Measurements from ENCODE around the gene BTN2A1.

Gene BTN2A1

DNA sequence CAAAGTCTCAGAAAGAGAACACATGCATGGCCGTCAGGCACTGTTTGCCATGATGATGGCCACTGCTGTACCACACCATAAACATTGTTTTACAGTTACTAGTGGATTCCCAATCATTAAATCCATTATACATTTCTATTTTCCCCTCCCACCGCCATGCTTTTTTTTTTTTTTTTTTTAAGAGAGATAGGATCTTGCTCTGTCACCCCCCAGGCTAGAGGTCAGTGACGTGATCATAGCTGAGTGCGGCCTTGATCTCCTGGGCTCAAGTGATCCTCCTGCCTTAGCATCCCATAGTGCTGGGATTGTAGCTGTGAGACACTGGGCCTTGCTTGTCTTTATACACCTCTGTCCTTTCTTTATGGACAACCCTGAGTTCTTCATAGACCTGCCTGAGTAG, 21.7 kb upstream of the BTN2A1 start:
- H3K4me2 ChIP-seq (ENCODE audit: low read length), result no peak overlapping the region
- H3K36me3 ChIP-seq (ENCODE audit: control insufficient read depth, low read length), result peaks cover 3% of the 10 kb centered on the region; the same call in 1 of the 2 replicates
- H3K27me3 ChIP-seq (ENCODE audit: control insufficient read depth, low read length), result no peaks in the 10 kb centered on the region
- H3K27ac ChIP-seq (ENCODE audit: low read depth, low read length), result no peak overlapping the region
- TF ChIP-seq, protein P1, sequence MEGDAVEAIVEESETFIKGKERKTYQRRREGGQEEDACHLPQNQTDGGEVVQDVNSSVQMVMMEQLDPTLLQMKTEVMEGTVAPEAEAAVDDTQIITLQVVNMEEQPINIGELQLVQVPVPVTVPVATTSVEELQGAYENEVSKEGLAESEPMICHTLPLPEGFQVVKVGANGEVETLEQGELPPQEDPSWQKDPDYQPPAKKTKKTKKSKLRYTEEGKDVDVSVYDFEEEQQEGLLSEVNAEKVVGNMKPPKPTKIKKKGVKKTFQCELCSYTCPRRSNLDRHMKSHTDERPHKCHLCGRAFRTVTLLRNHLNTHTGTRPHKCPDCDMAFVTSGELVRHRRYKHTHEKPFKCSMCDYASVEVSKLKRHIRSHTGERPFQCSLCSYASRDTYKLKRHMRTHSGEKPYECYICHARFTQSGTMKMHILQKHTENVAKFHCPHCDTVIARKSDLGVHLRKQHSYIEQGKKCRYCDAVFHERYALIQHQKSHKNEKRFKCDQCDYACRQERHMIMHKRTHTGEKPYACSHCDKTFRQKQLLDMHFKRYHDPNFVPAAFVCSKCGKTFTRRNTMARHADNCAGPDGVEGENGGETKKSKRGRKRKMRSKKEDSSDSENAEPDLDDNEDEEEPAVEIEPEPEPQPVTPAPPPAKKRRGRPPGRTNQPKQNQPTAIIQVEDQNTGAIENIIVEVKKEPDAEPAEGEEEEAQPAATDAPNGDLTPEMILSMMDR (IDR thresholded peaks at IDR 0.05; ENCODE audit: low read depth, low read length, poor library complexity, severe bottlenecking), result no peak
- no peak for TF ChIP-seq EZH2phosphoT487 (IDR thresholded peaks at IDR 0.05; ENCODE audit: borderline replicate concordance, low read length)
- peaks cover 14% of the 10 kb centered on the region for H3K4me1 ChIP-seq (ENCODE audit: control insufficient read depth, low read length)
- no peaks in the 10 kb centered on the region for H3K79me2 ChIP-seq (ENCODE audit: control insufficient read depth, low read length)
- H3K9me2 ChIP-seq (replicated peaks; ENCODE audit: control insufficient read depth, low read length), result no peaks in the 10 kb centered on the region
- H3K4me3 ChIP-seq (ENCODE audit: low read length), result no peak overlapping the region
- no peaks in the 10 kb centered on the region for H3F3A ChIP-seq (ENCODE audit: control insufficient read depth, insufficient read depth)
- peaks cover 6% of the 10 kb centered on the region for H3K9me3 ChIP-seq (ENCODE audit: control insufficient read depth, insufficient read depth, low read length)
- H4K20me1 ChIP-seq (ENCODE audit: control insufficient read depth, insufficient read depth, low read depth, low read length), result no peaks in the 10 kb centered on the region

DNA sequence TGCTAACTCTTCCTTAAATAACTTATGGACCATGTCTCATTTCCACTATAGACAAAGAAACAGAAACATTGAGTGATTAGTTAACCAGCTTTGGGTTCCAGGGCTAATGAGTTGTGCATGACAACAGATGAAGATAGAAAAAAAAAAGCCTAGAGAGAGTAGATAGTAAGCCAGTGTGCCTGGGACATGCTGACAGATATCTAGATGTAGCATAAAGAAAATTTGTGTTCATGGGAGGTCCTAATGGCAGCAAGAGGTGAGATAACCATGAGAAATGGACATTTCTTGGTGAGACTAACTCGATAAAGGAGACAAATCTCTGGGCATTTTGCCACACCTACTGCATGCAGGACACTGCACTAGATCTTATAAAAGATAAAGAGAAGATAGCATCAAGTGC, 20.2 kb upstream of the BTN2A1 start:
- no peaks in the 10 kb centered on the region for H3K79me2 ChIP-seq (ENCODE audit: control insufficient read depth, low read length)
- H3K27me3 ChIP-seq (ENCODE audit: control insufficient read depth, low read length), result no peaks in the 10 kb centered on the region
- H4K20me1 ChIP-seq (ENCODE audit: control insufficient read depth, insufficient read depth, low read depth, low read length), result no peaks in the 10 kb centered on the region
- H3K27ac ChIP-seq (ENCODE audit: low read depth, low read length), result no peak overlapping the region
- no peaks in the 10 kb centered on the region for H3K36me3 ChIP-seq (ENCODE audit: control insufficient read depth, low read length)
- H3F3A ChIP-seq (ENCODE audit: control insufficient read depth, insufficient read depth), result no peaks in the 10 kb centered on the region
- H3K4me1 ChIP-seq (ENCODE audit: control insufficient read depth, low read length), result peaks cover 14% of the 10 kb centered on the region
- H3K9me2 ChIP-seq (replicated peaks; ENCODE audit: control insufficient read depth, low read length), result no peaks in the 10 kb centered on the region
- TF ChIP-seq EZH2phosphoT487 (IDR thresholded peaks at IDR 0.05; ENCODE audit: borderline replicate concordance, low read length), result no peak
- TF ChIP-seq, protein P1 (IDR thresholded peaks at IDR 0.05; ENCODE audit: low read depth, low read length, poor library complexity, severe bottlenecking), result no peak
- no peak overlapping the region for H3K4me3 ChIP-seq (ENCODE audit: low read length)
- H3K4me2 ChIP-seq (ENCODE audit: low read length), result no peak overlapping the region
- peaks cover 6% of the 10 kb centered on the region for H3K9me3 ChIP-seq (ENCODE audit: control insufficient read depth, insufficient read depth, low read length)

DNA sequence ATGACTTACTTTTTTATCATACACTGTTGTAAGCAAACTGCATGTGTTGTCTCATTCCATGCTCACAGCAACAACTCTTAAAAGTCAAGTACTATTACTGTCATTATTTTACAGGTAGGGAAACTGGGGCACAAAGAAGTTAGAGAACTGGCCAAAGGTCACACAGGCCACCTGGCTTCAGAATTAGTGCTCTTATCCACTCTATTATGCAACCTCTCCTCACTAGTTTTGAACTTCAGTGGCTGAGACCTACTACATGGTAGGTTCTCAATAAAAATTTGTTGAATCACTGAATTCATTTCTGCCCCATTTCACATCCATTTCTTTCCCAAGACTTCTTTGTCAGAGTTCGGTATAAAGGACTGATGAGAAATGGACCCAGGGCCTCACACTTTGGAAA, 19.8 kb upstream of the BTN2A1 start:
- Histone ChIP-seq H3K9me3 (ENCODE audit: control insufficient read depth, insufficient read depth, low read length) (peaks cover 6% of the 10 kb centered on the region), H3K79me2 (ENCODE audit: control insufficient read depth, low read length) (no peaks in the 10 kb centered on the region), H4K20me1 (ENCODE audit: control insufficient read depth, insufficient read depth, low read depth, low read length) (no peaks in the 10 kb centered on the region), H3K9me2 (replicated peaks; ENCODE audit: control insufficient read depth, low read length) (no peaks in the 10 kb centered on the region), H3F3A (ENCODE audit: control insufficient read depth, insufficient read depth) (no peaks in the 10 kb centered on the region), H3K27me3 (ENCODE audit: control insufficient read depth, low read length) (no peaks in the 10 kb centered on the region), H3K4me2 (ENCODE audit: low read length) (no peak overlapping the region), H3K4me1 (ENCODE audit: control insufficient read depth, low read length) (peaks cover 14% of the 10 kb centered on the region), H3K27ac (ENCODE audit: low read depth, low read length) (no peak overlapping the region), H3K4me3 (ENCODE audit: low read length) (no peak overlapping the region), H3K36me3 (ENCODE audit: control insufficient read depth, low read length) (no peaks in the 10 kb centered on the region)
- no peak for TF ChIP-seq EZH2phosphoT487 (IDR thresholded peaks at IDR 0.05; ENCODE audit: borderline replicate concordance, low read length)
- TF ChIP-seq, protein P1 (IDR thresholded peaks at IDR 0.05; ENCODE audit: low read depth, low read length, poor library complexity, severe bottlenecking), result no peak

Measured in DOHH2 (cell line).